LHCN-M2 (cell line): ENCODE results near the gene SNAPC4. TPM values are rescaled to one million over a fixed set of nuclear protein-coding genes. Genes with fewer than 3 reads are reported as not detected.
"Not testable (repeated sequence)": the region's sequence is repeated elsewhere in the genome, so short reads cannot be mapped to it uniquely, and the experiment has no call there.

Source experiments
- DNase-seq: peaks from one replicate; pipeline ENCODE4 v3.0.0-alpha.2; 2012; ENCODE audit warnings: low read depth
- total RNA-seq: library from RNA; depleted of rRNA; stranded (reverse); fragments of >200 nt; gene quantifications from 2 replicates; pipeline ENCODE4 v1.2.3, GENCODE V29; 2014; rRNA removed

SNAPC4 gene
- total RNA-seq, 1 experiment from 2014 or later, result 9.4 TPM

GRCh38 chr9:136355616-136356557, 44.1 kb downstream of the SNAPC4 start:
- DNase-seq, result no peak

DNA sequence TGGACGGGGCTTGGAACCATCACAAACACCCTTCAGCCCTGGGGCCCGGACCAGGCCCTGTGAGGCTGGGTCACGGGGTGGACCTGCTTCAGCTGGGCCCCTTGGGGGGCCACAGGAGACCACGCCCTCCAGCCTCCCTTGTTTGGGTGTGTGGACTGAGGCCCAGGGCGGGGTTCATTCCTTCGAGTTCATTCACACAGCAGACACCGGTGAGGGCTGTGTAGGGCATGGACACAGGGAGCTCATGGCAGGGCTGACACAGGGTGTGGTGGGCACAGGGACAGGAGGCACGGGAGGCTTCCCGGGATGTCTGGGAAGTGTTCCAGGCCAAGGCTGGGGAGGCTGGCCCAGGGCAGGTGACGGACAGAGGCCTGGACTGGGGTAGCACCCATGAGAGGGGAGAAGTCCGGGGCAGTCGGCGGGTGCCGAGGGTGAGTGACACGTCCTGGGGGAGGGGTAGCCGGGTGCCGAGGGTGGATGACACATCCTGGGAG, 45.3 kb downstream of the SNAPC4 start:
- peak; percentile 29 for DNase-seq

DNA sequence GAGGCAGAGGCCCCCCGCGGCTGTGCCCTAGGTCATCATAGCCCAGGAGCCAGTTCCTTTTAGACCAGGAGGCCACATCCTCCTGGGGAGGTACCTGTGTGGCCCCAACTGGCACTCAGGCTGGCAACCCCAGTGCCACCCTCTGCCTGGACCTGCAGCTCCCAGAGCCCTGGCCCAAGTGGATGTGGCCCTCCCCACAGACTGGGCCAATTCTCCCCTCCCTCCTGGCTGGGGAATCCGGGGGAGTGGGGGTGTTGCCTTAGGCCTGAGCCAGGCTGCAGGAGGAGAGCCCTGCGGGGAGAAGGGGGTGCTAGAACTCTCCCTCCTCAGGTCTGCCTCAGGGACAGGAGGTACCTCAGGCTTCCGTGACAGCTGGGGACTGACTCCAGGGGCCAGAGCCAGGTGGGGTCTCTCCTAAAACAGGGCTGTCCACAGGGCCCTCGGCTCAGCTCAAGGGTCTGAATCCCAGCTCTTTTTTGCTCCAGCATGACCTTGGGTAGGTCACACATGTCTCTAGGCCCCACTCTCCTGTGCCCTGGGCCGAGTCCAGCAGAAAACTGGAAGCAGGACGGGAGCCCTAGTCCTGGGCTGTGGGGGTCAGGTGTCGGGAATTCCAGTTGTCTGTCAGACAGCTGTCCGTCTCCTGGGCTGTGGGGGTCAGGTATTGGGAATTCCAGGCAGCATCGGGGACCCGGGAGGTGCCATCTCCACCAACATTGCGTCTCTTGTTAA, 46.0 kb downstream of the SNAPC4 start:
- no peak for DNase-seq

GRCh38 chr9:136353088-136353487, 46.9 kb downstream of the SNAPC4 start:
- no peak for DNase-seq

DNA sequence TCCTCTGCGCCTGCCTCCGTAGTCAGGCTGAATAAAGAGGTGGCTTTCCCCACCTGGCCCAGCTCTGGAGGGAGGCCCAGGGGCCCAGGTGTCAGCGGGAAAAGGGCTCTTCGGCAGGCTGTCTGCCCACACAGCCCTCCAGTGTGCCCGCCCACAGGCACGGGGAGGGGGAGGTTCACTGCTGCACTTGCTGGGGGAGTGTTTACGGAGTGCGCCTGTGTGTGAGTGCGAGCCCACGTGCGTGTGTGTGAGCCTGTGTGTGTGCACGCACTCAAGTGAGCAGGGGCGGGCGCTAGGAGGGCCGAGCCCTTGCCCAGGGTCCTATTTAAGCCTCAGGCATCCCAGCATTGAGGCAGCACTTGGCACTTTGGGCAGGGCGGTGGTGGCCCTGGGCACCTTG, 47.3 kb downstream of the SNAPC4 start:
- no peak for DNase-seq

GRCh38 chr9:136351868-136352267, 48.1 kb downstream of the SNAPC4 start:
- not testable (repeated sequence) for DNase-seq

GRCh38 chr9:136351252-136351800, 48.6 kb downstream of the SNAPC4 start:
- peak; percentile 57 for DNase-seq

Other genes with a start within 250 kb of the SNAPC4 start
- not detected in 2 replicates for gene LHX3, start 195.0 kb downstream of the SNAPC4 start, total RNA-seq
- 17.9 and 20.9 TPM in 2 replicates for gene QSOX2, start 154.4 kb downstream of the SNAPC4 start, total RNA-seq
- not detected in 2 replicates for gene CCDC187, start 96.1 kb downstream of the SNAPC4 start, total RNA-seq
- 34.1 and 34.4 TPM in 2 replicates for gene GPSM1, start 72.6 kb downstream of the SNAPC4 start, total RNA-seq
- 51.2 and 52.0 TPM in 2 replicates for gene DNLZ, start 36.4 kb downstream of the SNAPC4 start, total RNA-seq
- gene CARD9, start 26.5 kb downstream of the SNAPC4 start, total RNA-seq, result 0.19 and 0.86 TPM in 2 replicates
- gene ENTR1, start 10.4 kb upstream of the SNAPC4 start, total RNA-seq, result 66.4 and 66.5 TPM in 2 replicates
- gene PMPCA, start 10.5 kb upstream of the SNAPC4 start, total RNA-seq, result 46.9 and 54.2 TPM in 2 replicates
- 13.5 and 14.2 TPM in 2 replicates for gene INPP5E, start 39.7 kb upstream of the SNAPC4 start, total RNA-seq
- 25.5 and 28.9 TPM in 2 replicates for gene SEC16A, start 82.9 kb upstream of the SNAPC4 start, total RNA-seq
- 9.1 and 10.8 TPM in 2 replicates for gene NOTCH1, start 145.9 kb upstream of the SNAPC4 start, total RNA-seq